HG03139 (cell line): ENCODE results near the gene TRIM8.

Source experiments
- ATAC-seq: cut with Tn5 transposase; IDR thresholded peaks from one replicate; pipeline ENCODE4 v1.9.1; 2021; ENCODE audit not compliant: unreplicated experiment

TRIM8 gene

GRCh38 chr10:102644066-102644645 lies at the start of gene TRIM8:
Gene TRIM8, plus strand, starts transcription at chr10:102644479. Its CDS starts 139 bp downstream, at chr10:102644618.
- ATAC-seq = no peak

- ATAC-seq = no peak
These were observed 49.0 kb upstream of the TRIM8 start for GRCh38 chr10:102595293-102595692.

DNA sequence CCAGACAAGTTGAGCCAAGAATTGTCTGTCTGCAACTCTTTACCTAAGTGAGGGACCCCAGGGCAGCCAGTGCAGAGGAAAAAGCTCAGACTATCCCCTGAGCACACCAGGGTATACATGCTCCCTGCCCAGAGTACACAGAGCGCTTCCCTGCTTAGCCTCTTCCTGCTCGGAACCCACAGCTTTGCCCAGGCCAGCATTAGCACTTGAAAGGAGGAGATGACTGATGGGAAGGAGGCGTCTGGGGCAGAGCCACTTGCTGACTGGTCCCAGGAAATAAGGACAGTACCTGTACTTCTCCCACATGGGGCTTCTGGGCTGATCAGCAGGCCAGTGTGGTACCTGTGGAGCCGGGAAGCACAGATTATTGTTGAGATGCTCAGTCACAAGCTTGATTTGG lies 48.4 kb upstream of the TRIM8 start:
- ATAC-seq = no peak

GRCh38 chr10:102596506-102596971 lies 47.7 kb upstream of the TRIM8 start:
- ATAC-seq = no peak

GRCh38 chr10:102597131-102597991 lies 46.9 kb upstream of the TRIM8 start:
- no peak for ATAC-seq

- no peak for ATAC-seq
These were observed 46.0 kb upstream of the TRIM8 start for GRCh38 chr10:102598243-102598642.

- ATAC-seq = no peak
These were observed 44.5 kb upstream of the TRIM8 start for GRCh38 chr10:102599565-102600327.

GRCh38 chr10:102600816-102601215 lies 43.5 kb upstream of the TRIM8 start:
- ATAC-seq = no peak

DNA sequence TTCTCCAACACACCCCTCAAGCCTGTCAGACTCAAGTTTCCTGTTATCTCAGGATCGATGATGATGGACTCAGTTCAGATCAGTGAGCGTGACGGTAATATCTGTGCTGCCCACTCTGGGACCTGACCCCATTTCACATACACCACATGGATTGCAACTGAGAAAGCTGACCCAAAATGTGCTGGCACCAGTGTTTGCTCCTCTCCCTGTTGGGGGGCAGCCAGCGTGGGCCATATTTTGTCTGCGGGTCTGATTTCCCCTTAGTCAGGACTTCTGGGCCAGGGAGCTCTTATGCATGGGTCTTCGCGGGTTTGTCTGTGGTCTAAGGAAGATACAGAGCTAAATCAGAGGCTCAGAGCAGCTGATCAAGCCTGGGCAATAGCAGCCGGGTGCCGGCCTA lies 42.6 kb upstream of the TRIM8 start:
- ATAC-seq = no peak

DNA sequence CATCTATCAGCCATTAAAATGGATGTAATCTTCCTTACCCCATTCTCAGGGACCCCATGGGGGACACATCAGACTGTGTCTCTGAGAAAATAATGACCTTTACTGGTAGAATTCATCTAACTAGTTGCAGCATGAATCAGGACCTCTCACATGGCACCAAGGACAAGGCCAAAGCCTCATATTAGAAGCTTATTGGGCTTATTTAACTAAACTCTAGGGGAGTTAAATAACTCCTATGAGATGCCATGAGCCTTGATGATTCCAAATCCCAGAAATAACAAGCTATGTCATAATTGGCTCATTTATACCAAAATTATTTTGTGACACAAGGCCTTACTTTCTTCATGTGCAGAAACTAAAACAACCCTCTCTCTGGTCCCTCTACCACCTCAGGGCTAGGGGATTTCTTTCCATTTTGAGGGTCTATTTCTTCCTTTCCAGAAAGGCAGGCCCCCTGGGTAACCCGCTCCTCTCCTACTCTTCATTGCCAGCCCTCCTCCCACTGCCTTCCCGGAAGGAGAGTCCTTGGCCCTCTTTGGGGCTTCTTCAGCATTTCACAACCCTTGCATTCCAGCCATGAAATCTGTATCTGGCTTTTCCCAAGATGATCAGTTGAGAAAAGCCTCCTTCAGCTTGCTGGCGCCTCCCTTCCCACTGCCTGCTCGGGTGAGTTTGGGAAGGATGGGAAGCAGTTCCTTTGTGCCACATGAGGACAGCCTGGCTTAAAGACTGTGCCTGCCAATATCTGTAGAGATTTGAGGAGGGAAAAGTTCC lies 41.8 kb upstream of the TRIM8 start:
- ATAC-seq = no peak

DNA sequence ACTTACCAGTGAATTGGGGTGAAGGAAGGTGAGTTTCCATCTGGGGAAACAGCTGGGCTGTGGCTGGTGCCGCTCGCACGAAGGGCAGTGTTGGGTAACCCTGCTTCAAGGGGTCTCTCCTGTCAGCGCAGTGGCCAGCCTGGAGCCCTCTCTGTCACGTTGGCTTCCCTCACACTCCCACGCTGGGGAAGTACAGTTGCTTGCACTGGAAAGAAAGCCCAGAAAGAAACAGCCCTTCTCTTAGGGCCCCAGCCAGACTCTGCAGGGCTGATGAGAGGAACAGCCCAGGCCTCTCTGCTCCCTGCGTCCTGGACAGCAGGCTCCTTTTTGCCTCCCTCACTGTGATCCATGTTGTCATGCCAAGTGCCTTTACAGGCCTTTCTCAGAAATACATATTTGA lies 40.3 kb upstream of the TRIM8 start:
- no peak for ATAC-seq

GRCh38 chr10:102604439-102604841 lies 39.8 kb upstream of the TRIM8 start:
- no peak for ATAC-seq

- ATAC-seq = no peak
These were observed 38.6 kb upstream of the TRIM8 start for GRCh38 chr10:102605712-102606111.

- ATAC-seq = no peak
These were observed 35.8 kb upstream of the TRIM8 start for GRCh38 chr10:102608487-102608886.

DNA sequence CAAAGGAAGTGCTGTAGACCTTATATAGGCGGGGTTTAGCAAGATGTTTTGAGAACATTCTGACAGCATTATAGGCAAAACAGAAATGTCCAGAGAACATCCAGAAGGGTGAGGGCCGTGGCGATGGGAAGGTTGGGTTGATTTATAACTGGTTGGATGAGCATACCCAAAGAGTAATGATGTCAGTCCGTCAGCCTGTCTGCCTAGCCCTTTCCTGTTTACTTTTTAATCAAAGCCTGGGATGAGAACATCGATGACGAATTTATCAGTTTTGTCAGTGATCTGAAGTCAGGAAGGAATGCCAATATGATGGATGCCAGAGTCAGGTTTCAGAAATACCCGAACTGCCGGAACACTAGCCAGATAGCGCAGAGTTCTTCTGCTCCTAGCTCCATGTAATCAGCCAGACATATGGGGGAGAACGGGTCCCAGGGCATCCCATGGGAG lies 33.8 kb upstream of the TRIM8 start:
- no peak for ATAC-seq

DNA sequence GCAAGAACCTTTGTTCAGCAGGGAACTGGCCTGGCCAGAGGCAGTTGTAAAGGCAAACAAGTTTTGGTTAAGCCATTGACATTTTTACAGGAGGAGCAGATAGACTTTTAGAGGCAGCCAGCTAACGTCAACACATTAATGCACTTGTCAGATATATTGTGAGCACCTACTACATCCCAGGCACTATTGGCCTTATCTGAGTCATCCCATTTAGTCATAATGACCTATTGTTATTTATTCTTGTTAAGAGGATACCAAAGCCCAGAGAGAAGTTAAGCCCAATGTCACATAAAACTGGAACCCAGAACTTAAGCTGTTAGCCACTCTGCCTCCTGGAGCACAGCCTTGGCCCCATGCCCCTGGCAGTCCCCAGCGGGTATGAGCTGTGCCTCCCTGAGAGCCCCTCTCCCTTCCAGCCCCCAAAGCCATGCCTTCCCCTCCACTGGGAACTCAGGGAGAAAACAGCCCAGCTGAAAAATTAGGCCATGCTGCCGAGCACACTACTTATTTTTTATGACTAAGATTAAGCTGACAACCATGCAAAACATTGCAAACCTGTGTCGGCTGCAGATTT lies 32.7 kb upstream of the TRIM8 start:
- no peak for ATAC-seq

DNA sequence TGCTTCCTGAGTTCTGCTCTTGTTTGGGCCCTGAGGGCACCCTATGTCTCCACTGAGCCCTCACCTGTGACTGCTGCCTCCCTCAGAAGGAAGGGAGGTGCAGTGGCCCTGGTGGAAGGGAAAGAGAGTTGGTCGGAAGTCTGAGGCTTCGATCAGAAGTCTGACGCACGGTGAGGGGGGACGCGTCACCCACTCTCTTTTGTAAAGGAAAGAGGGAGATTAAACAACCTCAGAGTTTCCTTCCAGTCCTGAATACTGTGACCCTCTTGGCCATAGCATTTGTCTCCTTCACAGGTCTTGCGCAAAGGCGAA lies 31.4 kb upstream of the TRIM8 start:
- ATAC-seq = no peak

DNA sequence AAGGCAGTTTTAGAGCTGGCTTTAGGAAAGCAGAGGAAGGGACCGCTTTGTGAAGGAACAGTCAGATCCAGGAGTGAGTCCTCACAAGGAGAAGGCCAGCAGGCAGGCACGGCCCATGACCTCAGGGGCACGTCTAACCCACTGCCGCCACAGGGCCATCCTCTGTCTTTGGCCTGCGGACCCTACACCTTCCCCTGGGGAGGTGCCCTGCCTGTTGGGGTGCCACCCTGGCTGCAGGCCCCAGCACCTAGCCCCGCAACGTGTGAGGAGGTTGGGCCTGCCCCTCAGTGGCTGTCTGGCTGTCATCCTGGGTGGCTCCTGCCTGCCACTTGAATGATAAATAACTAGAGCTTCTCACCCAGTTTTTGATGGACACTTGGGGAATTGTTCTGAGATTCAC lies 31.0 kb upstream of the TRIM8 start:
- ATAC-seq = no peak

DNA sequence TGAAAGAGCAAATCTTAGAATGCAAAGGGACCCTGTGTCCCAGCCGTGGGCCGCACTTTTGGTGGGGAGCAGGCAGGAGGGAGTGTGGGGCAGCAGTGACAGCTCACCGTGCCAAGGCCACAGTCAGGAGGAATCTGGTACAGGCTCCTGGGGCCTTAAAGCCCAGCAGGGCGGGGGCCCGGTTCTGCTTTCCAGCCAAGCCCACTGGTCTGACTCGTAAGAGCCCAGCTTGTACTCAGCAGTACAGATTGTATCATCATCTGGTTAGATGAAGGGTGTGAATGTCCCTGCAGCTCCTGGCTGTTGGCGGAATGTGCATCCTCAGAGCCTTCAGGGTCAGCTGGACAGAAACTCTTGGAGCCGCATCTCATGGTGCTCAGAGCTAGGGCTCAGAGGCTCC lies 30.5 kb upstream of the TRIM8 start:
- no peak for ATAC-seq

- no peak for ATAC-seq
These were observed 29.4 kb upstream of the TRIM8 start for GRCh38 chr10:102614888-102615287.

GRCh38 chr10:102615361-102615760 lies 28.9 kb upstream of the TRIM8 start:
- no peak for ATAC-seq
